ENCODE results near the gene TBX21. TPM values are rescaled to one million over a fixed set of nuclear protein-coding genes. Genes with fewer than 3 reads are reported as not detected.

The TBX21 gene
- total RNA-seq, 2 experiments from 2014 or later, result 10.6 to 12.3 TPM

DNA sequence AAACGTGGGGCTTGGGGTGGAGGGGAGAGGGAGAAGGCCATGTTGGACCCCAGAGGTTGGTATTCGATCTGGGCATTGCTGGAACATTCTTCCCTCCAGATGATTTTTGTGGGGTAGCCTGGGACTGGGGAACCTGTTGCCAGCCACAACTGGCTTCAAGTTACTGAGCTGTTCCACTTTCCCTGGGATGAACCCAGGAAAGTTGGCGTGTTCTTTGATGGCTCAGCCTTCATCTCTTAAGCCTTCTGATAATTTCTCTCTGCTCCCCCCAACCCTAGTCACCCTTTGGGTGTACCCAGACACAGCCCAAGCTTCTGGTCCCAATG, 2.1 kb downstream of the TBX21 start:
- Histone ChIP-seq H3K4me1 (ENCODE audit: insufficient read depth, low read length) (peaks cover 72% of the 10 kb centered on the region), H3K27me3 (ENCODE audit: control insufficient read depth in 1 of 2, insufficient read depth in 2 of 2, low read length in 2 of 2) (peaks cover 0 to 2% of the 10 kb centered on the region in 2 experiments), H3K4me3 (ENCODE audit: low read length) (peak overlapping the region; percentile 90), H3K9me3 (ENCODE audit: control insufficient read depth in 1 of 2, insufficient read depth in 1 of 2, low read length in 2 of 2) (no peaks in the 10 kb centered on the region), H3K27ac (ENCODE audit: low read depth in 1 of 2, low read length in 2 of 2) (peak overlapping the region; percentile 4 to 62), H3K36me3 (ENCODE audit: insufficient read depth, low read length) (no peaks in the 10 kb centered on the region)
- peak overlapping the region; percentile 85 for H3K27ac Mint-ChIP-seq
- no peak for TF ChIP-seq CTCF (IDR thresholded peaks at IDR 0.05)
- intact Hi-C loops (cut with DNase I, micrococcal nuclease), result loop anchor here in 1 of 2 experiments (5.0 kb wide), 1 partner anchor 47 kb away; no protein-coding TSS in a partner anchor
- no peaks in the 10 kb centered on the region for H3K9me3 Mint-ChIP-seq
- H3K4me3 Mint-ChIP-seq, result peak overlapping the region; percentile 95
- CTCF ChIA-PET, result interaction anchor here (1.4 kb wide), 1 partner anchor 86 kb away, joined by 3 read pairs; the partner anchor contains the start of gene KPNB1
- DNase-seq (no peak), ATAC-seq (ENCODE audit: poor library complexity) (no peak)
- POLR2A ChIA-PET, result interaction anchor here (0.8 kb wide), 1 partner anchor 29 kb away, joined by 3 read pairs; no protein-coding TSS in a partner anchor
- no peaks in the 10 kb centered on the region for H3K36me3 Mint-ChIP-seq (ENCODE audit: low read depth)
- peaks cover 28% of the 10 kb centered on the region for H3K4me1 Mint-ChIP-seq (ENCODE audit: low read depth)
- H3K27me3 Mint-ChIP-seq, result peaks cover 11% of the 10 kb centered on the region

- Histone ChIP-seq H3K36me3 (ENCODE audit: insufficient read depth, low read length) (no peaks in the 10 kb centered on the region), H3K9me3 (ENCODE audit: control insufficient read depth in 1 of 2, insufficient read depth in 1 of 2, low read length in 2 of 2) (no peaks in the 10 kb centered on the region), H3K27ac (ENCODE audit: low read depth in 1 of 2, low read length in 2 of 2) (peak overlapping the region in 1 of 2 donors; percentile 62), H3K4me1 (ENCODE audit: insufficient read depth, low read length) (peaks cover 74% of the 10 kb centered on the region), H3K27me3 (ENCODE audit: control insufficient read depth in 1 of 2, insufficient read depth in 2 of 2, low read length in 2 of 2) (peaks cover 0 to 2% of the 10 kb centered on the region in 2 experiments), H3K4me3 (ENCODE audit: low read length) (peak overlapping the region; percentile 90)
- Mint-ChIP-seq H3K4me1 (ENCODE audit: low read depth) (peaks cover 28% of the 10 kb centered on the region), H3K27me3 (peaks cover 11% of the 10 kb centered on the region), H3K9me3 (no peaks in the 10 kb centered on the region), H3K4me3 (peak overlapping the region; percentile 95), H3K27ac (peak overlapping the region; percentile 85), H3K36me3 (ENCODE audit: low read depth) (no peaks in the 10 kb centered on the region)
- ATAC-seq (ENCODE audit: poor library complexity) (no peak), DNase-seq (peak in 4 of 14 experiments; percentile 28 to 49 (median 44))
- no peak for TF ChIP-seq CTCF (IDR thresholded peaks at IDR 0.05)
- POLR2A ChIA-PET, result interaction anchor here (0.8 kb wide), 1 partner anchor 29 kb away, joined by 3 read pairs; no protein-coding TSS in a partner anchor
- intact Hi-C loops (cut with DNase I, micrococcal nuclease), result loop anchor here in 1 of 2 experiments (5.0 kb wide), 1 partner anchor 47 kb away; no protein-coding TSS in a partner anchor
- CTCF ChIA-PET, result interaction anchor here (1.4 to 1.8 kb wide), 2 partner anchors 30 to 86 kb away, joined by 3 read pairs; partner anchors contain the start of gene KPNB1
Observed at GRCh38 chr17:47735536-47736011, 2.5 kb downstream of the TBX21 start.

DNA sequence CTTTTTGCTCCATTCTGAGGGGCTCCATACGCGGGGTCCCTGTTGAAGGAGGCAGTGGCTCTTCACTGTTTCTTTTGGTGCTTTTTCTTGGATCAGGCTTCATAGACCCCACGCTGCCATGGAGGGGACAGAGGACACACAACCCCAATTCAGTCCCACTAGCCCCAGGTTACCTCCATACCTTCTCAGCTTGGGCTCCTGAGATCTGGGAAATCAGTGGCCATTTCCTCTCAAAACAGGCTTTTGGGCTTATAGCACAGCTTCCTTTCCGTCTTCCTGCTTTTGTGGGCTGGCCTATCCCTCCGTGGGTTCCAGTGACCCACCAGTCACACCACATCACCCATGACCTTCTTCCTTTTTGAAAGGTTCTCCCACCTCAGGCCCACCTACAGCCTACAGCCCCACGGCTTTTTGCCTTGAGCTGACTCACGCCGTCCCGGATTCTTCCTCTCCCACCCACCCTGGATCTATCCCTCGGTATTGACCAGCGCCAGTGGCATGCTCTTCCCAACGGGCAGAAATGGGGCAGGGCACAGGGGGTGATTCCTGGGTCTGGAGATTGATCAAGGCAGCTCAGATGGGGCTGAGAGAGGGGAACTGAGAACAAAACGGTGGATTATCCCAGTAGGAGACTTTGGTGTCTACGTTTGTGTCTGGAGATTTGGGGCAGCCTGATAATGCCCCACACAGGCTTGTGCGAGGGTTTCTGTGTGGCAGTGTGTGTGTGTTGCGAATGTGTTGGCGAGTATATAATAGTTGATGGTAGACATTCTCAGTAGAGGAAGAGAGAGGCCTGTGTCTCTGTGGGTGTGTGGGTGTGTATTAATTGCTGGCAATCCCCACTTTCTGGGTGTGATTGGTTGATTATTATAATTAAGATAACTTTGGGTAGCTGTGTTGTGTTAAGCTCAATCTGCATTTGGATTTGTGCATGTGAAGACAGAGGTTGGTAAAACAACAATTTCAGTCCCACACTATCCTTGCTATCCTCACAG, 3.8 kb downstream of the TBX21 start:
- no peaks in the 10 kb centered on the region for H3K9me3 Mint-ChIP-seq
- peaks cover 77% of the 10 kb centered on the region for H3K4me1 ChIP-seq (ENCODE audit: insufficient read depth, low read length)
- H3K27me3 Mint-ChIP-seq, result peaks cover 11% of the 10 kb centered on the region
- peak overlapping the region; percentile 95 for H3K4me3 Mint-ChIP-seq
- ChIA-PET CTCF (interaction anchor here (1.8 kb wide), 1 partner anchor 31 kb away, joined by 3 read pairs; no protein-coding TSS in a partner anchor), POLR2A (no interaction called here)
- peaks cover 0 to 2% of the 10 kb centered on the region in 2 experiments for H3K27me3 ChIP-seq (ENCODE audit: control insufficient read depth in 1 of 2, insufficient read depth in 2 of 2, low read length in 2 of 2)
- H3K9me3 ChIP-seq (ENCODE audit: control insufficient read depth in 1 of 2, insufficient read depth in 1 of 2, low read length in 2 of 2), result no peaks in the 10 kb centered on the region
- TF ChIP-seq CTCF (IDR thresholded peaks at IDR 0.05), result no peak
- intact Hi-C loops (cut with DNase I, micrococcal nuclease), result loop anchor here in 1 of 2 experiments (5.0 kb wide), 1 partner anchor 46 kb away; no protein-coding TSS in a partner anchor
- no peaks in the 10 kb centered on the region for H3K36me3 Mint-ChIP-seq (ENCODE audit: low read depth)
- H3K27ac ChIP-seq (ENCODE audit: low read depth in 1 of 2, low read length in 2 of 2), result peak overlapping the region in 1 of 2 donors; percentile 52
- DNase-seq (peak in 1 of 14 experiments; percentile 24), ATAC-seq (ENCODE audit: poor library complexity) (no peak)
- H3K4me3 ChIP-seq (ENCODE audit: low read length), result peak overlapping the region; percentile 90
- H3K27ac Mint-ChIP-seq, result peak overlapping the region; percentile 25
- peaks cover 34% of the 10 kb centered on the region for H3K4me1 Mint-ChIP-seq (ENCODE audit: low read depth)
- no peaks in the 10 kb centered on the region for H3K36me3 ChIP-seq (ENCODE audit: insufficient read depth, low read length)

Measured in CD4-positive, alpha-beta T cell (primary cell).